ENCODE measurements around the gene MINDY3.
"Not testable (repeated sequence)": the region's sequence is repeated elsewhere in the genome, so short reads cannot be mapped to it uniquely, and the experiment has no call there.

- TF ChIP-seq POLR2AphosphoS5 (IDR thresholded peaks at IDR 0.05); CTCF (IDR thresholded peaks at IDR 0.05 in 8 of 11, conservative IDR thresholded peaks at IDR 0.05 in 3 of 11): not testable (repeated sequence)
These were observed 99.1 kb downstream of the MINDY3 start for GRCh38 chr10:15761224-15761623.

Data from spleen (tissue), 7 donors.